Suppressor macrophage treated with lipopolysaccharide for 1 hour (primary cell): Measurements from ENCODE around the gene ATG2B.
"Not testable (repeated sequence)": the region's sequence is repeated elsewhere in the genome, so short reads cannot be mapped to it uniquely, and the experiment has no call there.

Source experiments
- DNase-seq, 3 donors: peaks; one replicate each; pipeline ENCODE4 v3.0.0-alpha.2; 2020 to 2022

ATG2B gene

GRCh38 chr14:96370528-96370927 lies 7.4 kb upstream of the ATG2B start:
- no peak for DNase-seq

- no peak for DNase-seq
Observed at GRCh38 chr14:96368534-96368933, 5.4 kb upstream of the ATG2B start.

GRCh38 chr14:96364962-96365361 lies 1.8 kb upstream of the ATG2B start:
- DNase-seq: no peak

- peak; percentile 27 to 48 (median 33) for DNase-seq
Observed at GRCh38 chr14:96363751-96364336, 703 bp upstream of the ATG2B start.

GRCh38 chr14:96362071-96362964 lies 823 bp downstream of the ATG2B start:
- DNase-seq: peak; percentile 17 to 30 (median 25)

GRCh38 chr14:96359959-96360358 lies 3.2 kb downstream of the ATG2B start:
- no peak for DNase-seq

- peak in 1 of 3 donors; percentile 8 for DNase-seq
Observed at GRCh38 chr14:96357216-96357615, 5.9 kb downstream of the ATG2B start.

- DNase-seq: no peak
Observed at GRCh38 chr14:96354246-96354645, 8.9 kb downstream of the ATG2B start.

GRCh38 chr14:96352708-96353107 lies 10.4 kb downstream of the ATG2B start:
- no peak for DNase-seq

- DNase-seq: no peak
Observed at GRCh38 chr14:96351986-96352385, 11.2 kb downstream of the ATG2B start.

- DNase-seq: peak in 2 of 3 donors; percentile 8 to 31
Observed at GRCh38 chr14:96349286-96350075, 13.7 kb downstream of the ATG2B start.

GRCh38 chr14:96347957-96348356 lies 15.2 kb downstream of the ATG2B start:
- DNase-seq: not testable (repeated sequence)

GRCh38 chr14:96345669-96346068 lies 17.5 kb downstream of the ATG2B start:
- no peak for DNase-seq

GRCh38 chr14:96341323-96341722 lies 21.8 kb downstream of the ATG2B start:
- DNase-seq: no peak

- no peak for DNase-seq
Observed at GRCh38 chr14:96338551-96338950, 24.6 kb downstream of the ATG2B start.

- no peak for DNase-seq
Observed at GRCh38 chr14:96324219-96324618, 38.9 kb downstream of the ATG2B start.

- DNase-seq: no peak
Observed at GRCh38 chr14:96320605-96321004, 42.5 kb downstream of the ATG2B start.

- DNase-seq: no peak
Observed at GRCh38 chr14:96318836-96319235, 44.3 kb downstream of the ATG2B start.

- no peak for DNase-seq
Observed at GRCh38 chr14:96316087-96316486, 47.1 kb downstream of the ATG2B start.

GRCh38 chr14:96310906-96311305 lies 52.2 kb downstream of the ATG2B start:
- DNase-seq: no peak

GRCh38 chr14:96309896-96310330 lies 53.2 kb downstream of the ATG2B start:
- peak in 1 of 3 donors; percentile 2 for DNase-seq

- no peak for DNase-seq
Observed at GRCh38 chr14:96309133-96309895, 53.8 kb downstream of the ATG2B start.

GRCh38 chr14:96307434-96307833 lies 55.7 kb downstream of the ATG2B start:
- DNase-seq: no peak
